IPS DF 6.9 (cell line): Measurements from ENCODE around the gene XRCC5.

ENCODE experiments used
- DNase-seq: peaks from one replicate; pipeline ENCODE4 v3.0.0-alpha.2; 2013; ENCODE audit warnings: low read depth, low spot score
- H3K27ac ChIP-seq: one replicate; pipeline ENCODE4 v1.5.1; 2013; ENCODE audit warnings: low read length, control low read depth
- H3K27me3 ChIP-seq: 2 replicates; pipeline ENCODE4 v1.6.1; 2013; ENCODE audit warnings: mild to moderate bottlenecking, low read length; ENCODE audit not compliant: control insufficient read depth, insufficient read depth
- H3K36me3 ChIP-seq: 2 replicates; pipeline ENCODE4 v1.6.1; 2013; ENCODE audit warnings: low read length; ENCODE audit not compliant: control insufficient read depth, insufficient read depth
- H3K4me1 ChIP-seq: 2 replicates; pipeline ENCODE4 v1.6.1; 2013; ENCODE audit warnings: low read length; ENCODE audit not compliant: control insufficient read depth, insufficient read depth
- H3K4me3 ChIP-seq: 2 replicates; pipeline ENCODE4 v1.5.1; 2013; ENCODE audit warnings: mild to moderate bottlenecking, low read length
- H3K9me3 ChIP-seq: 2 replicates; pipeline ENCODE4 v1.6.1; 2013; ENCODE audit warnings: low read length, inconsistent platforms; ENCODE audit not compliant: control insufficient read depth, insufficient read depth
- WGBS: extraction: QIAGEN DNeasy Blood & Tissue Kit; methylation state at CpG from one replicate; pipeline ENCODE4 v1.1.7; 2013; ENCODE audit warnings: mixed read lengths, missing lambda C conversion rate; ENCODE audit not compliant: insufficient read length, insufficient coverage; 5-methylcytosine and 5-hydroxymethylcytosine counted together

XRCC5 gene

GRCh38 chr2:216221811-216222210, 112.7 kb downstream of the XRCC5 start:
- Histone ChIP-seq H3K27ac (no peak overlapping the region), H3K9me3 (no peaks in the 10 kb centered on the region), H3K27me3 (no peaks in the 10 kb centered on the region), H3K4me1 (no peaks in the 10 kb centered on the region), H3K4me3 (no peak overlapping the region), H3K36me3 (no peaks in the 10 kb centered on the region)
- WGBS: no CpG with 5 or more reads among the region's 1 CpG
- no peak for DNase-seq

- no CpG with 5 or more reads among the region's 4 CpGs for WGBS
- Histone ChIP-seq H3K27ac (no peak overlapping the region), H3K36me3 (no peaks in the 10 kb centered on the region), H3K4me3 (no peak overlapping the region), H3K4me1 (no peaks in the 10 kb centered on the region), H3K9me3 (no peaks in the 10 kb centered on the region), H3K27me3 (no peaks in the 10 kb centered on the region)
- no peak for DNase-seq
These were observed 113.7 kb downstream of the XRCC5 start for GRCh38 chr2:216222650-216223352.

- Histone ChIP-seq H3K36me3 (no peaks in the 10 kb centered on the region), H3K4me1 (no peaks in the 10 kb centered on the region), H3K4me3 (no peak overlapping the region), H3K9me3 (no peaks in the 10 kb centered on the region), H3K27ac (no peak overlapping the region), H3K27me3 (no peaks in the 10 kb centered on the region)
- DNase-seq: no peak
- WGBS: no CpG with 5 or more reads among the region's 1 CpG
These were observed 115.2 kb downstream of the XRCC5 start for GRCh38 chr2:216224388-216224787.

GRCh38 chr2:216229277-216229914, 120.2 kb downstream of the XRCC5 start:
- Histone ChIP-seq H3K4me1 (no peaks in the 10 kb centered on the region), H3K9me3 (no peaks in the 10 kb centered on the region), H3K27ac (no peak overlapping the region), H3K36me3 (no peaks in the 10 kb centered on the region), H3K4me3 (no peak overlapping the region), H3K27me3 (no peaks in the 10 kb centered on the region)
- WGBS: no CpG with 5 or more reads among the region's 5 CpGs
- DNase-seq: no peak

GRCh38 chr2:216231867-216232266, 122.7 kb downstream of the XRCC5 start:
- no peaks in the 10 kb centered on the region for H3K27me3 ChIP-seq
- H3K9me3 ChIP-seq: no peaks in the 10 kb centered on the region
- no peak for DNase-seq
- no peak overlapping the region for H3K4me3 ChIP-seq
- WGBS: no CpG with 5 or more reads among the region's 1 CpG
- no peaks in the 10 kb centered on the region for H3K36me3 ChIP-seq
- H3K4me1 ChIP-seq: no peaks in the 10 kb centered on the region
- H3K27ac ChIP-seq: no peak overlapping the region

- DNase-seq: no peak
- Histone ChIP-seq H3K4me3 (no peak overlapping the region), H3K36me3 (no peaks in the 10 kb centered on the region), H3K27me3 (no peaks in the 10 kb centered on the region), H3K9me3 (no peaks in the 10 kb centered on the region), H3K4me1 (no peaks in the 10 kb centered on the region), H3K27ac (no peak overlapping the region)
- no CpG with 5 or more reads among the region's 1 CpG for WGBS
These were observed 123.6 kb downstream of the XRCC5 start for GRCh38 chr2:216232721-216233120.

GRCh38 chr2:216233281-216233995, 124.3 kb downstream of the XRCC5 start:
- Histone ChIP-seq H3K27me3 (no peaks in the 10 kb centered on the region), H3K9me3 (no peaks in the 10 kb centered on the region), H3K27ac (no peak overlapping the region), H3K4me3 (no peak overlapping the region), H3K4me1 (no peaks in the 10 kb centered on the region), H3K36me3 (no peaks in the 10 kb centered on the region)
- WGBS: no CpG with 5 or more reads among the region's 4 CpGs
- no peak for DNase-seq

- no peak overlapping the region for H3K27ac ChIP-seq
- no peaks in the 10 kb centered on the region for H3K4me1 ChIP-seq
- no CpG with 5 or more reads among the region's 3 CpGs for WGBS
- H3K36me3 ChIP-seq: no peaks in the 10 kb centered on the region
- no peaks in the 10 kb centered on the region for H3K9me3 ChIP-seq
- no peak for DNase-seq
- H3K4me3 ChIP-seq: no peak overlapping the region
- H3K27me3 ChIP-seq: no peaks in the 10 kb centered on the region
These were observed 125.0 kb downstream of the XRCC5 start for GRCh38 chr2:216234106-216234505.

- Histone ChIP-seq H3K4me3 (no peak overlapping the region), H3K9me3 (no peaks in the 10 kb centered on the region), H3K27ac (no peak overlapping the region), H3K4me1 (no peaks in the 10 kb centered on the region), H3K36me3 (no peaks in the 10 kb centered on the region), H3K27me3 (no peaks in the 10 kb centered on the region)
- no CpG with 5 or more reads among the region's 2 CpGs for WGBS
- no peak for DNase-seq
These were observed 126.3 kb downstream of the XRCC5 start for GRCh38 chr2:216235462-216235861.

- Histone ChIP-seq H3K4me3 (no peak overlapping the region), H3K27me3 (no peaks in the 10 kb centered on the region), H3K9me3 (no peaks in the 10 kb centered on the region), H3K4me1 (no peaks in the 10 kb centered on the region), H3K27ac (no peak overlapping the region), H3K36me3 (no peaks in the 10 kb centered on the region)
- DNase-seq: no peak
- WGBS: no CpG with 5 or more reads among the region's 1 CpG
These were observed 126.7 kb downstream of the XRCC5 start for GRCh38 chr2:216235896-216236295.
